GM19438 (cell line): Measurements from ENCODE around the gene MAP4K2.

Source experiments
- ATAC-seq: cut with Tn5 transposase; IDR thresholded peaks from one replicate; pipeline ENCODE4 v1.9.1; 2021; ENCODE audit warnings: low read depth; ENCODE audit not compliant: unreplicated experiment

The MAP4K2 gene

GRCh38 chr11:64839335-64839734 is 36.3 kb upstream of the MAP4K2 start:
- no peak for ATAC-seq

- ATAC-seq = no peak
Observed at GRCh38 chr11:64838600-64839334, 35.8 kb upstream of the MAP4K2 start.

- ATAC-seq = no peak
Observed at GRCh38 chr11:64837887-64838351, 34.9 kb upstream of the MAP4K2 start.

- no peak for ATAC-seq
Observed at GRCh38 chr11:64836448-64837072, 33.5 kb upstream of the MAP4K2 start.

- ATAC-seq = no peak
Observed at GRCh38 chr11:64835616-64836447, 32.8 kb upstream of the MAP4K2 start.

GRCh38 chr11:64834723-64835615 is 32.0 kb upstream of the MAP4K2 start:
- ATAC-seq = no peak

- no peak for ATAC-seq
Observed at GRCh38 chr11:64834031-64834722, 31.2 kb upstream of the MAP4K2 start.

GRCh38 chr11:64833509-64833908 is 30.5 kb upstream of the MAP4K2 start:
- no peak for ATAC-seq

- ATAC-seq = no peak
Observed at GRCh38 chr11:64833198-64833502, 30.1 kb upstream of the MAP4K2 start.

GRCh38 chr11:64832467-64833197 is 29.6 kb upstream of the MAP4K2 start:
- no peak for ATAC-seq

GRCh38 chr11:64831411-64831891 is 28.4 kb upstream of the MAP4K2 start:
- no peak for ATAC-seq

- no peak for ATAC-seq
Observed at GRCh38 chr11:64829536-64830251, 26.7 kb upstream of the MAP4K2 start.

- no peak for ATAC-seq
Observed at GRCh38 chr11:64827451-64827839, 24.4 kb upstream of the MAP4K2 start.

GRCh38 chr11:64826578-64827450 is 23.8 kb upstream of the MAP4K2 start:
- ATAC-seq = no peak

GRCh38 chr11:64826062-64826461 is 23.0 kb upstream of the MAP4K2 start:
- ATAC-seq = no peak

GRCh38 chr11:64823568-64824119 is 20.6 kb upstream of the MAP4K2 start:
- ATAC-seq = no peak

- no peak for ATAC-seq
Observed at GRCh38 chr11:64817476-64817875, 14.5 kb upstream of the MAP4K2 start.
